Measurements from ENCODE around the gene SDK1. TPM values are rescaled to one million over a fixed set of nuclear protein-coding genes. Genes with fewer than 3 reads are reported as not detected.

SDK1 gene
- total RNA-seq (2014; rRNA removed; shearing (Covaris generic)) (not detected in 2 replicates), polyA plus RNA-seq (2016; fragmentation: Nextera tagmentation; extraction: Ambion mirVana) (not detected in 2 replicates)

- in situ Hi-C loops (cut with MboI), result no loop called here
- no peak within 1 kb of the TSS for H3K27ac ChIP-seq
- H3K79me2 ChIP-seq (ENCODE audit: insufficient read depth), result no peaks in the 10 kb centered on the region
- no peaks in the 10 kb centered on the region for H3K4me1 ChIP-seq (ENCODE audit: insufficient read depth)
- no peaks in the 10 kb centered on the region for H3K36me3 ChIP-seq (ENCODE audit: low read depth)
- H3K27me3 ChIP-seq (replicated peaks; ENCODE audit: insufficient read depth), result peaks cover 22% of the 10 kb centered on the region
- TF ChIP-seq EZH2phosphoT487 (IDR thresholded peaks at IDR 0.05; ENCODE audit: insufficient read depth, low read depth), result no peak
- TF ChIP-seq EZH2 (IDR thresholded peaks at IDR 0.05; ENCODE audit: insufficient read depth, poor library complexity, severe bottlenecking), result no peak
- H4K20me1 ChIP-seq (ENCODE audit: insufficient read depth), result no peaks in the 10 kb centered on the region
- no peak within 1 kb of the TSS for H3K9ac ChIP-seq
- H3K9me3 ChIP-seq (ENCODE audit: low read depth), result no peaks in the 10 kb centered on the region
- no peaks in the 10 kb centered on the region for H3F3A ChIP-seq (ENCODE audit: insufficient read depth)
- peak within 1 kb of the TSS; percentile 42 for H3K4me3 ChIP-seq
- 1 to 2% methylated on average over 41 to 81 of the region's 119 CpGs for WGBS, 2 experiments (ENCODE audit: low coverage in 1 of 2, low lambda C conversion rate in 2 of 2, missing lambda C conversion rate in 2 of 2)
- no peaks in the 10 kb centered on the region for H3K9me2 ChIP-seq (ENCODE audit: insufficient read depth)
- peak within 1 kb of the TSS; percentile 33 for H3K4me2 ChIP-seq (ENCODE audit: unreplicated experiment)
- peak; percentile 84 for DNase-seq
- H2AFZ ChIP-seq, result 0 out of 2 replicates have a peak within 1 kb of the TSS, but pooled peaks have one; percentile 29
These were observed at the start of gene SDK1 for GRCh38 chr7:3300651-3301448. Gene SDK1 (plus strand): TSS chr7:3301252. CDS start chr7:3301587, 335 bp downstream.

- in situ Hi-C loops (cut with MboI), result no loop called here
- Histone ChIP-seq H3F3A (ENCODE audit: insufficient read depth) (no peaks in the 10 kb centered on the region), H3K27ac (no peak overlapping the region), H3K79me2 (ENCODE audit: insufficient read depth) (no peaks in the 10 kb centered on the region), H2AFZ (no peak overlapping the region), H3K4me3 (no peak overlapping the region), H3K9me2 (ENCODE audit: insufficient read depth) (no peaks in the 10 kb centered on the region), H3K4me2 (ENCODE audit: unreplicated experiment) (no peak overlapping the region), H3K27me3 (replicated peaks; ENCODE audit: insufficient read depth) (no peaks in the 10 kb centered on the region), H3K9me3 (ENCODE audit: low read depth) (no peaks in the 10 kb centered on the region), H4K20me1 (ENCODE audit: insufficient read depth) (no peaks in the 10 kb centered on the region), H3K4me1 (ENCODE audit: insufficient read depth) (no peaks in the 10 kb centered on the region), H3K9ac (no peak overlapping the region), H3K36me3 (ENCODE audit: low read depth) (no peaks in the 10 kb centered on the region)
- no peak for DNase-seq
- no peak for TF ChIP-seq EZH2phosphoT487 (IDR thresholded peaks at IDR 0.05; ENCODE audit: insufficient read depth, low read depth)
- TF ChIP-seq EZH2 (IDR thresholded peaks at IDR 0.05; ENCODE audit: insufficient read depth, poor library complexity, severe bottlenecking), result no peak
- 48 to 54% methylated on average over 6 of the region's 6 CpGs for WGBS, 2 experiments (ENCODE audit: low coverage in 1 of 2, low lambda C conversion rate in 2 of 2, missing lambda C conversion rate in 2 of 2)
These were observed 46.3 kb upstream of the SDK1 start for GRCh38 chr7:3254718-3255117.

GRCh38 chr7:3259711-3260400 is 41.2 kb upstream of the SDK1 start:
- no peak for DNase-seq
- H2AFZ ChIP-seq, result peak overlapping the region; percentile 98
- no peaks in the 10 kb centered on the region for H3K27me3 ChIP-seq (replicated peaks; ENCODE audit: insufficient read depth)
- no peaks in the 10 kb centered on the region for H3K4me1 ChIP-seq (ENCODE audit: insufficient read depth)
- peak overlapping the region; percentile 89 for H3K4me3 ChIP-seq
- WGBS, 2 experiments (ENCODE audit: low coverage in 1 of 2, low lambda C conversion rate in 2 of 2, missing lambda C conversion rate in 2 of 2), result 2 to 3% methylated on average over 17 of the region's 17 CpGs
- no peaks in the 10 kb centered on the region for H3F3A ChIP-seq (ENCODE audit: insufficient read depth)
- H3K9me3 ChIP-seq (ENCODE audit: low read depth), result no peaks in the 10 kb centered on the region
- no peaks in the 10 kb centered on the region for H3K36me3 ChIP-seq (ENCODE audit: low read depth)
- no peaks in the 10 kb centered on the region for H3K79me2 ChIP-seq (ENCODE audit: insufficient read depth)
- H3K27ac ChIP-seq, result no peak overlapping the region
- no peaks in the 10 kb centered on the region for H4K20me1 ChIP-seq (ENCODE audit: insufficient read depth)
- no peaks in the 10 kb centered on the region for H3K9me2 ChIP-seq (ENCODE audit: insufficient read depth)
- peak overlapping the region; percentile 62 for H3K9ac ChIP-seq
- in situ Hi-C loops (cut with MboI), result no loop called here
- TF ChIP-seq EZH2phosphoT487 (IDR thresholded peaks at IDR 0.05; ENCODE audit: insufficient read depth, low read depth), result no peak
- TF ChIP-seq EZH2 (IDR thresholded peaks at IDR 0.05; ENCODE audit: insufficient read depth, poor library complexity, severe bottlenecking), result no peak
- peak overlapping the region; percentile 83 for H3K4me2 ChIP-seq (ENCODE audit: unreplicated experiment)

GRCh38 chr7:3260401-3260715 is 40.7 kb upstream of the SDK1 start:
- Histone ChIP-seq H3K9me3 (ENCODE audit: low read depth) (no peaks in the 10 kb centered on the region), H3K27ac (no peak overlapping the region), H3K9me2 (ENCODE audit: insufficient read depth) (no peaks in the 10 kb centered on the region), H3K79me2 (ENCODE audit: insufficient read depth) (no peaks in the 10 kb centered on the region), H2AFZ (peak overlapping the region; percentile 98), H3F3A (ENCODE audit: insufficient read depth) (no peaks in the 10 kb centered on the region), H3K4me1 (ENCODE audit: insufficient read depth) (no peaks in the 10 kb centered on the region), H3K9ac (peak overlapping the region; percentile 62), H3K36me3 (ENCODE audit: low read depth) (no peaks in the 10 kb centered on the region), H3K4me2 (ENCODE audit: unreplicated experiment) (peak overlapping the region; percentile 83), H3K27me3 (replicated peaks; ENCODE audit: insufficient read depth) (no peaks in the 10 kb centered on the region), H3K4me3 (peak overlapping the region; percentile 89), H4K20me1 (ENCODE audit: insufficient read depth) (no peaks in the 10 kb centered on the region)
- DNase-seq, result peak; percentile 65
- TF ChIP-seq EZH2phosphoT487 (IDR thresholded peaks at IDR 0.05; ENCODE audit: insufficient read depth, low read depth), result no peak
- TF ChIP-seq EZH2 (IDR thresholded peaks at IDR 0.05; ENCODE audit: insufficient read depth, poor library complexity, severe bottlenecking), result no peak
- WGBS, 2 experiments (ENCODE audit: low coverage in 1 of 2, low lambda C conversion rate in 2 of 2, missing lambda C conversion rate in 2 of 2), result 3% methylated on average over 10 of the region's 10 CpGs
- in situ Hi-C loops (cut with MboI), result no loop called here

Measured in GM23248 (cell line).